NCI-H526 treated with DMSO at 0.1 percent for 48 hours (cell line): ENCODE measurements around the gene ZNF423.

ENCODE experiments used
- DNase-seq: peaks from one replicate; lab custom pipeline; 2025; lab: John Stamatoyannopoulos, UW

ZNF423 gene

GRCh38 chr16:49724774-49725173, 131.1 kb downstream of the ZNF423 start:
- no peak for DNase-seq

- no peak for DNase-seq
Measured at GRCh38 chr16:49723310-49723709, 132.6 kb downstream of the ZNF423 start.

GRCh38 chr16:49720225-49720624, 135.7 kb downstream of the ZNF423 start:
- no peak for DNase-seq

- no peak for DNase-seq
Measured at GRCh38 chr16:49717689-49718088, 138.2 kb downstream of the ZNF423 start.

GRCh38 chr16:49716339-49716934, 139.5 kb downstream of the ZNF423 start:
- DNase-seq: no peak

- no peak for DNase-seq
Measured at GRCh38 chr16:49713770-49714169, 142.1 kb downstream of the ZNF423 start.

GRCh38 chr16:49712542-49712941, 143.4 kb downstream of the ZNF423 start:
- DNase-seq: no peak

GRCh38 chr16:49712106-49712505, 143.8 kb downstream of the ZNF423 start:
- DNase-seq: no peak

- no peak for DNase-seq
Measured at GRCh38 chr16:49709057-49709456, 146.9 kb downstream of the ZNF423 start.

GRCh38 chr16:49708491-49708890, 147.4 kb downstream of the ZNF423 start:
- no peak for DNase-seq

GRCh38 chr16:49706620-49707355, 149.1 kb downstream of the ZNF423 start:
- DNase-seq: no peak

GRCh38 chr16:49704586-49705155, 151.2 kb downstream of the ZNF423 start:
- no peak for DNase-seq

- DNase-seq: no peak
Measured at GRCh38 chr16:49703483-49703882, 152.4 kb downstream of the ZNF423 start.

GRCh38 chr16:49701789-49702494, 154.0 kb downstream of the ZNF423 start:
- DNase-seq: no peak

GRCh38 chr16:49701065-49701685, 154.7 kb downstream of the ZNF423 start:
- DNase-seq: no peak

- DNase-seq: no peak
Measured at GRCh38 chr16:49700251-49701064, 155.5 kb downstream of the ZNF423 start.

- DNase-seq: no peak
Measured at GRCh38 chr16:49699841-49700175, 156.1 kb downstream of the ZNF423 start.

GRCh38 chr16:49698931-49699840, 156.7 kb downstream of the ZNF423 start:
- DNase-seq: no peak

- no peak for DNase-seq
Measured at GRCh38 chr16:49698453-49698815, 157.5 kb downstream of the ZNF423 start.

GRCh38 chr16:49697631-49698452, 158.1 kb downstream of the ZNF423 start:
- DNase-seq: no peak
